Testis (tissue), 2 donors: ENCODE data around the gene SEL1L3.

Experiments
- CTCF ChIP-seq, 3 experiments: fragments of 450-650 bp in 2 of 3; fragments of 200-600 bp in 1 of 3; sonication (generic) in 1 of 3; IDR thresholded peaks; one replicate each; pipeline ENCODE4 v1.5.1; 2016 to 2019; ENCODE audit warnings: antibody characterized with exemption in 3 of 3, mild to moderate bottlenecking in 2 of 3, moderate library complexity in 1 of 3
- POLR2A ChIP-seq: fragments of 450-650 bp; IDR thresholded peaks from one replicate; pipeline ENCODE4 v1.6.1; 2017; ENCODE audit warnings: antibody characterized with exemption, mild to moderate bottlenecking, moderate library complexity

- TF ChIP-seq CTCF (IDR thresholded peaks at IDR 0.05) (no peak), POLR2A (no peak)
Observed at GRCh38 chr4:25865586-25865985, 2.8 kb upstream of the SEL1L3 start.
